ENCODE measurements around the gene GMDS.

DNA sequence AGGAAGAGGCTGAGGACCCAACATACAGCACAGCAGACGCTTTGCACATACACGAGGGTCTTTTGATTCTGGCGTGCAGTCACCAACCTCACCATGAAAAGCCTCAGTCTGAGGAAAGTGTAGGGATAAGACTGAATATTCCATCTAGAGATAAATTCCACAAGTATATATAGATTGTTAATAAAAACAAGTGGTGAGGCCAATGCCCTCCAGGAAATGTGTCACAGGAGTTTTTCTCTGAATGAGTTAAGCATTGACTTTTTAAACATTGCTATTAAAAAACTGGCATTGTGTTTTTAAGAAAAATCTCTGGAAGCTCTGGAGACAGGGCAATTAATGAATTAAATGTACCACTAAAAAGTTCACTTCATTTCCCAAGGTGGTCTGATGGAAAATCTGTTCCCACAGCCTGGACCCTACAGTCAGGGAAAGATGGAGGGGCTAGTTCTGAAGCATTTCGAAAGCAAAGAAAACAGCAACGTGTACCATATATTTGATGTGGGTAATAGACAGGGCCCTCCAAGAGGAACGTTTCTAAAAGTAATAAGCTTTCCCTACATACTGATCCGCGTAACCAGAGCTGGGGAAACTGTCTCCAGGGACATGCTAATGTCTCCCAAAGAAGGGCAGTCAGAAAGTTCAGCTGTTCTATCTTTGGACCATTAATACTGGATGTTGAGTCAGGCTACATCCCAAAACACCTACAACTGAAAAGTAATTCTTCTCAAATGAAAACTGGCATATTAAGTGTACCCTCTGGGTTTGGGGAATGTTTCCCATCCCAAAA lies 334.6 kb downstream of the GMDS start:
- TF ChIP-seq EZH2 (IDR thresholded peaks at IDR 0.05; ENCODE audit: low read length): no peak
- TF ChIP-seq, protein P1, sequence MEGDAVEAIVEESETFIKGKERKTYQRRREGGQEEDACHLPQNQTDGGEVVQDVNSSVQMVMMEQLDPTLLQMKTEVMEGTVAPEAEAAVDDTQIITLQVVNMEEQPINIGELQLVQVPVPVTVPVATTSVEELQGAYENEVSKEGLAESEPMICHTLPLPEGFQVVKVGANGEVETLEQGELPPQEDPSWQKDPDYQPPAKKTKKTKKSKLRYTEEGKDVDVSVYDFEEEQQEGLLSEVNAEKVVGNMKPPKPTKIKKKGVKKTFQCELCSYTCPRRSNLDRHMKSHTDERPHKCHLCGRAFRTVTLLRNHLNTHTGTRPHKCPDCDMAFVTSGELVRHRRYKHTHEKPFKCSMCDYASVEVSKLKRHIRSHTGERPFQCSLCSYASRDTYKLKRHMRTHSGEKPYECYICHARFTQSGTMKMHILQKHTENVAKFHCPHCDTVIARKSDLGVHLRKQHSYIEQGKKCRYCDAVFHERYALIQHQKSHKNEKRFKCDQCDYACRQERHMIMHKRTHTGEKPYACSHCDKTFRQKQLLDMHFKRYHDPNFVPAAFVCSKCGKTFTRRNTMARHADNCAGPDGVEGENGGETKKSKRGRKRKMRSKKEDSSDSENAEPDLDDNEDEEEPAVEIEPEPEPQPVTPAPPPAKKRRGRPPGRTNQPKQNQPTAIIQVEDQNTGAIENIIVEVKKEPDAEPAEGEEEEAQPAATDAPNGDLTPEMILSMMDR (optimal IDR thresholded peaks at IDR 0.05 in 1 of 3, IDR thresholded peaks at IDR 0.05 in 1 of 3, conservative IDR thresholded peaks at IDR 0.05 in 1 of 3; ENCODE audit: extremely low read depth in 1 of 3, insufficient read depth in 2 of 3, low read length in 3 of 3): no peak

All from keratinocyte (primary cell).